Activated CD4-positive, alpha-beta T cell treated with anti-CD3 and anti-CD28 coated beads, Interleukin-2, amount 50 U/mL, for 48 hours (primary cell): ENCODE results near the gene DGKQ.
"Not testable (repeated sequence)": the region's sequence is repeated elsewhere in the genome, so short reads cannot be mapped to it uniquely, and the experiment has no call there.

Experiments
- DNase-seq, 2 experiments: peaks; one replicate each; pipeline ENCODE4 v3.0.0-alpha.2; 2020

Gene DGKQ

GRCh38 chr4:947491-947971, 25.8 kb downstream of the DGKQ start:
- no peak for DNase-seq

- no peak for DNase-seq
Measured at GRCh38 chr4:946517-947471, 26.6 kb downstream of the DGKQ start.

GRCh38 chr4:946103-946450, 27.3 kb downstream of the DGKQ start:
- DNase-seq, result no peak

GRCh38 chr4:945274-946102, 27.9 kb downstream of the DGKQ start:
- DNase-seq, result no peak

GRCh38 chr4:939508-939907, 33.9 kb downstream of the DGKQ start:
- DNase-seq, result not testable (repeated sequence)

GRCh38 chr4:932713-933070, 40.7 kb downstream of the DGKQ start:
- DNase-seq, result peak in 1 of 2 experiments; percentile 27

- DNase-seq, result peak; percentile 93 to 96
Measured at GRCh38 chr4:931960-932712, 41.2 kb downstream of the DGKQ start, which contains the start of the genes GAK and TMEM175. GAK (minus strand) TSS chr4:932316; CDS start chr4:932187, 129 bp downstream. TMEM175 (plus strand) TSS chr4:932460; CDS start chr4:947740, 15,280 bp downstream.

- peak in 1 of 2 experiments; percentile 15 for DNase-seq
Measured at GRCh38 chr4:931194-931959, 42.0 kb downstream of the DGKQ start.

- peak in 1 of 2 experiments; percentile 16 for DNase-seq
Measured at GRCh38 chr4:930827-931193, 42.6 kb downstream of the DGKQ start.

GRCh38 chr4:930028-930551, 43.3 kb downstream of the DGKQ start:
- DNase-seq, result peak; percentile 19 to 23

- no peak for DNase-seq
Measured at GRCh38 chr4:929096-929765, 44.1 kb downstream of the DGKQ start.

GRCh38 chr4:927566-927965, 45.8 kb downstream of the DGKQ start:
- DNase-seq, result not testable (repeated sequence)

GRCh38 chr4:926538-926937, 46.8 kb downstream of the DGKQ start:
- DNase-seq, result no peak

- DNase-seq, result no peak
Measured at GRCh38 chr4:925771-926500, 47.4 kb downstream of the DGKQ start.

GRCh38 chr4:925171-925570, 48.2 kb downstream of the DGKQ start:
- DNase-seq, result no peak

GRCh38 chr4:924107-925096, 49.0 kb downstream of the DGKQ start:
- DNase-seq, result peak; percentile 30 to 47

- DNase-seq, result peak in 1 of 2 experiments; percentile 26
Measured at GRCh38 chr4:921830-922331, 51.5 kb downstream of the DGKQ start.

GRCh38 chr4:919004-919680, 54.2 kb downstream of the DGKQ start:
- DNase-seq, result not testable (repeated sequence)
